GM19099 (cell line): Measurements from ENCODE around the gene PPIE.

Source experiments
- POLR2A ChIP-seq: IDR thresholded peaks from 3 replicates; pipeline ENCODE4 v1.6.1; 2011; ENCODE audit warnings: low read depth; ENCODE audit not compliant: insufficient read length; ENCODE audit errors: extremely low read depth

The PPIE gene

DNA sequence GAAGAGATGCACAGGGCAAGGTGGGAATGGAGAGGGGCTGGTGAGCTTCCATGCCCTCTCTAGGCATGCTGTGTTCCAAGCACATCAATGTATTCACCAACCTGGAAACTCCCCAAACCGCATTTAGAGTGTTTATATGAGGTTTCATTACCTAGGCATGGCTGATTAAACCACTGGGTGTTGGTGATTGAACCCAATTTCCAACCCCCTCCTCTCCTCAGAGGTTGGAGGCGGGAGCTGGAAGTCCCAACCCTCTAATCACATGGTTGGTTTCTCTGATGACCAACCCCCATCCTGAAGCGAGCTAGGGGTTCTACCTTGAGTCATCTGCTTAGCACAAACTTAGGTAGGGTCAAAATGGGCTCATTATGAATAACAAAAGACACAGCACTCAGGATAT lies 3.0 kb upstream of the PPIE start:
- no peak for TF ChIP-seq POLR2A

DNA sequence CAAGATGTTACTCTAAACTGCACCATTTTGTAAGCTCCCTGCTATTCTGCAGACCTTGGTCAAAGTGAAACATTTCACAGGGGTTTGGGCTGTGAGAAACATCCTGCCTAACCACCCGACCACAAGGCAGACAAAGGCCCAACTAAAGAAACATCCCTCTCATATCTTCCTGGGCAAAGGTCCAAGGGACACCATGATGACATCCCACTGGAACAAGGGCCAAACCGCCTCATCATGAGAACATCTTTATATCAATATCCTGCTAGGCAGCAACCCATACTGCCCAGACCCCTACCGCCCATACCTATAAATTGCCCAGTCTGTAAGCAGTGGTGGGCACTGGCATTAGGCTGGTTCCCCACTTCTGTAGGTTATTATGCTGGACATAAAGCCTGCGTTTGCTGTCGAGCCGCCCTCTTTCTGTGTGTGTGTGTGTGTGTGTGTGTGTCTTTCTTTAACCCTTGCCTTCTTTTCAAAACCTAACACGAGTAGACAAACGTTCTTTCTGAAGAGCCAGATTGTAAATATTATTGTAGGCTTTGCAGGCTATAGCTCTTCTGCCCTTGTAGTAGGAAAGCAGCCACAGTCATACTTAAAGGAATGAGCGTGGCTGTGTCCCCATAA lies 1.0 kb upstream of the PPIE start:
- no peak for TF ChIP-seq POLR2A

DNA sequence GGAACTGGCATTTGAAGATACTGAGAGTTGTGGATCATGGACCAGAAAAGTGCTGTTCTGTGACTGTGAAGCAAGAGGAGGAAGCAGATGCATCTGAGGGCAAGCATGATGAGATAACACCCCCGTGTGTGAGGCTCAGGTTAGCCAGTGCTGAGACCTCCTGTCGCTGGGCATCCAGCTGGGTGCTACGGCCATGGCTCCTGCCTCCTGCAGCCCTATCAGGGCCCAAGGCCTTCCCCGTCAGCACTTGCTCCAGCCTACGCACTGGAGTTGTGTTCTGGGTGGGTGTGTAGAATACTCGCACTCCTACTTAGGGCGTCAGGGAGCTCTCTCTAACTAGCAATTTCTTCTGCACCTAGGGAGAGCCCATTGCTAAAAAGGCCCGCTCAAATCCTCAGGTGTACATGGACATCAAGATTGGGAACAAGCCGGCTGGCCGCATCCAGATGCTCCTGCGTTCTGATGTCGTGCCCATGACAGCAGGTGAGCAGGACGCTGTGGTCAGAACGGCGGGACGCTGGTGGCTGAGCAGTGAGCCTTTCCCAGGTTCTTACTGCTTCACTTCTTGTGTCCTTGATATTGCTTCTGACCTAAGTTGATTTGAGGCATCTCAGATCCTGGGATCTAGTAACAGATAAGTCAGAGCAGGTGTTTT lies 6.5 kb downstream of the PPIE start:
- no peak for TF ChIP-seq POLR2A

DNA sequence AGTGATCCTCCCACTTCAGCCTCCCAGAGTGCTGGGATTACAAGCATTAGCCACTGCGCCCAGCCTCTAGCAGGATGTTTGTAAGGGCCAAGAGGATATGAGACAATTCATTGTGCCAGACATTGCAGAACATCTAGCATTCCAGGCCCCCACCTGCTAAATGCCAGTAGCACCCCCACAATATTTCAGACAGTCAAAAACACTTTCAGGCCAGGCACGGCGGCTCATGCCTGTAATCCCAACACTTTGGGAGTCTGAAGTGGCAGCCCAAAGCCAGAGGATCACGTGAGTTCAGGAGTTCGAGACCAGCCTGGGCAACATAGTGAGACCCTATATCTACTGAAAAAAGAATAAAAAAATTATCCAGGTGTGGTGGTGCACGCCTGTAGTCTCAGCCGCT lies 12.9 kb downstream of the PPIE start:
- TF ChIP-seq POLR2A: no peak

DNA sequence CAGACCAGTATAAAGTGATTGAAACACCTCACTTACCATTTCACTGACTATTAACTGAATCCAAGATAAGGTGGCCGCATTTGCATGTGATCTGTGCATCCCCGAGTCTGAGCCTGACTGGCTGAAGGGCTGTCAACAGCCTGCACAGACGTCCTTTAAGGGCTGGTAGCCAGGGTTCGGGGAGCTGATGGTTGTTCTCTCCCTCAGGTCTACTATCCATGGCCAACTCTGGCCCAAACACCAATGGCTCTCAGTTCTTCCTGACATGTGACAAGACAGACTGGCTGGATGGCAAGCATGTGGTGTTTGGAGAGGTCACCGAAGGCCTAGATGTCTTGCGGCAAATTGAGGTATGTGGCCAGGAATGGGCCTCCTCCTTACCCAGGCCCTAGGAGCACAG lies 14.0 kb downstream of the PPIE start:
- TF ChIP-seq POLR2A: no peak

DNA sequence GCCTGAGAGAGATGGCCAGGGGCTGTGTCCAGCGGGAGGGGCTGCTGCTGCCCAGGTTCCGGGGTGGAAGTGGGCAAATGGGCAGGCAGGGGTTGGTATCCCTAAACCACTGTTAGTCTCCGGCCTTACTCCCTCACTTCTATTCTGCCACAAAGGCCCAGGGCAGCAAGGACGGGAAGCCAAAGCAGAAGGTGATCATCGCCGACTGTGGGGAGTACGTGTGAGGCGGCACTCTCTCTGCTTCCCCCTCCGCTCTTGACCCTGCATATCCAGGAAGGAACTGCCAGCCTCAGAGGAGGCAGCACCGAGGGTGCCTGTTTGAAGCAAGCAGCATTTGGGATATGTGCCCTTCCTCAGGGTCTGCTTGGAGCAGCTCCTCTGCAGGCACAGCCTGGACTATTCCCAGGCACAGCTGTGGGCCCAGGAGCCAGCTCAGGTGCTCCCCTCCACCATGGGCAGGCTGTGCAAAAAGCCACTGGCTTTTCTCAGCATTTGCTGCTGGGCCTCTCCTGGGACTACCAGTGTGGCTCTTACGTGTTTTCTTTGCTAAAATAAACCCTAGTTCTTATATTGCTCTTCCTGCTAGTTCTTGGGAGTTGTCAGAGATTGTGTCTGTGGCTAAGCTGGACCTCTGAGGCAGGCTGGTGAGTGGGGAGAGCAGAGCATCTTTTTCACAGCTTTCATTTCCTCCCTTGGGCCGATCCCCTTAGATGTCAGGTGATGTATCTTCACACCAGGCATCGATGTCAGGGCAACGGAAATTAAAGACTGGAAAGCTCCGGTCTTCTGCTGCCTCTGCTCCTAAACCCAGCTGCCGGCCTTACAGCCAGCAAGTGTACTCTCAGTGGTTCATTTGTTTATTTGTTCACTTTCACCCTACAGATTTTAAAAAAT lies 14.7 kb downstream of the PPIE start:
- no peak for TF ChIP-seq POLR2A

DNA sequence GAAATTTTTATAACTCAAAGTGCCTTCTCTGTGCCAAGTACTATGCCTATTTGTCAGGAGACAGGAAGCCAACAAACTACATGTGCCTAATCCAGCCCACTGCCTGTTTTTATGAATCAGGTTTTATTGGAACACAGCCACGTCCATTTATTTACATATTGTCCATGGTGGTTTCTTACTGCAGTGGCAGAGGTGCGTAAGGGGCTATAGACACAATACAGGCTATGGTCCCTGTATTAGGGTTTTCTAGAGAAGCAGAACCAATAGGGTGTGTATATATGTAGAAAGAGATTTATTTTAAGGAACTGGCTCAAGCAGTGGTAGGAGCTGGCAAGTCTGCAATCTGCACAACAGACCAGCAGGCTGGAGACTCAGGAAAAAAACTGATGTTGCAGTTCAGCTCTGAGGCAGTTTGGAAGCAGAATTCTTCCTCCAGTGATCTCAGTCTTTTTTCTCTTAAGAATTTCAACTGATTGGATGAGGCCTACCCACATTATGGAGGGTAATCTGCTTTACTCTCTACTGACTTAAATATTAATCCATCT lies 15.4 kb downstream of the PPIE start:
- TF ChIP-seq POLR2A: no peak

DNA sequence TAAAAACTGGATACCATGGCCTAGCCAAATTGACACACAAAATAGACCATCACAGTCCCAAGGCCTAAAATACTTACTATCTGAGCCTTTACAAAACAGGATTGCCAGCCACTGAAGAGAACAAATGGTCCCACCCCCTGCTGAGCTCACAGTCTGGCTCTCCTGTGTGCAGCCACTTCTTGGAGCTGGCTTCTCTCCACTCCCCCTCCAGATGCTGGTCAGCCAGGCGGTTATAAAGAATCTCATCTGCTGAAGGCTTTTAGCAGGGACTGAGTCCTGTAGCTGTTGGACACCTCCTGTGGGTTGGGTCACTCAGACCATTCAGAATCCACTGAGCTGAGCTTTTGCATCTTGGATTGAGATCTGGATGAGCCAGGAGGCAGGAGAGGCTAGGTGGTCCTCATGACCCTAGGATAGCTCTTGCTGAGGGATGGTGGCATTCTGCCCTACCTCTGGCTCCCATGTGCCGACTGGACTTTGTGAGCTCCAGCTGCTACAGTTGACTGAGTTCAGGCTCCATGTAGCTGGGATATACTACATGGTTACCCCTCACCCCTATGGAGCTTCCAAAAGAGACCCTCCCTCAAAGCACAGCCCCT lies 16.3 kb downstream of the PPIE start:
- TF ChIP-seq POLR2A: no peak

DNA sequence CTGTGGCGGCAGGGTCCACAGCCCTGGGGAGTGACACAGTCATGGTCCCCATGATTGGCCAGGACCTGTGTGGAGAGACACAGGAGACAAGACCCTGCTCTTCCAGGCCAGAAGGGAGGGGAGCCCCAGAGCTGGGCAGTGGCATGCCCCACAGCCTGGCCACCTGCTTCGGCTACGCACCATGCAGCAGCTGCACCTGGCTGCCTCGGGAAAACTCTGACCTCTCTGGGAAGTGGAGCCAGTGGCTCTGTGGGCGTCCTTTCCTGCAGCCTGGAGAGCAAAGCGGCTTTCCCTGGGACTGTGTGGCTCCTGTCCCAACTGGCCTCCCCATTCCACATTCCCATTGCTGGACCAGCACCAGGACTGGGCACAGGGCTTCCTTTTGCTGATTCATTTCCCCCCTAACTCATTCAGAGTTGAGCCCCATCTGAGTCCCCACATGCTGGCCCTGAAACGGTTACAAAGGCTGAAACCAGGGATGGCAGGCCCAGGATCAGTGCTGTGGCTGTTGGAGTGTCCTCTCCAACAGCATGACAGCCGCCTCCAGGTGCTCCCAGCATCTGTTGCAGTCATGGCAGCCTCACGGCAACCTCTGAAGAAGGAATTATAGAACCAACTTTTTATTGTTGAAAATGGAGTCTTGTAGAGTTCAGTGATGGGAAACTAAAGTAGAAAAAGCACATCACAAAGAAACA lies 17.4 kb downstream of the PPIE start:
- TF ChIP-seq POLR2A: no peak

DNA sequence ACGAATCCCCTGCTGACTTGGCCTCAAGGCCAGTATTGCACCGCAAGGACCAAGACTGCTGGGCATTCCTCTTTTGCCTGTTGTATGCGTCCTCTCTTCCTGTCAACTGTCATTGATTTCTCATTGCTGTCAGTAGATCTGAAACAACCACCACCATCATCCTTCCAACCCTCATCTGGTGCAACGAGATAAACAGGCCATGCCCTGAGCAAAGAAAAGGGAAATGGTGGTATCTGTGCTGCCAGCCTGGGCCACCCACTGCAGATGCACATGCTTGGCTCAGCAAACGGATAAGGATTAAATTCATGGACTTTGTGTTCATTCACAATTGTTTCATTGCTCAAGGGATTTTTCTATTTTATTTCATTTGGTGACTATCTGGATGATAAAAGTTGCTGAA lies 18.8 kb downstream of the PPIE start:
- TF ChIP-seq POLR2A: no peak

DNA sequence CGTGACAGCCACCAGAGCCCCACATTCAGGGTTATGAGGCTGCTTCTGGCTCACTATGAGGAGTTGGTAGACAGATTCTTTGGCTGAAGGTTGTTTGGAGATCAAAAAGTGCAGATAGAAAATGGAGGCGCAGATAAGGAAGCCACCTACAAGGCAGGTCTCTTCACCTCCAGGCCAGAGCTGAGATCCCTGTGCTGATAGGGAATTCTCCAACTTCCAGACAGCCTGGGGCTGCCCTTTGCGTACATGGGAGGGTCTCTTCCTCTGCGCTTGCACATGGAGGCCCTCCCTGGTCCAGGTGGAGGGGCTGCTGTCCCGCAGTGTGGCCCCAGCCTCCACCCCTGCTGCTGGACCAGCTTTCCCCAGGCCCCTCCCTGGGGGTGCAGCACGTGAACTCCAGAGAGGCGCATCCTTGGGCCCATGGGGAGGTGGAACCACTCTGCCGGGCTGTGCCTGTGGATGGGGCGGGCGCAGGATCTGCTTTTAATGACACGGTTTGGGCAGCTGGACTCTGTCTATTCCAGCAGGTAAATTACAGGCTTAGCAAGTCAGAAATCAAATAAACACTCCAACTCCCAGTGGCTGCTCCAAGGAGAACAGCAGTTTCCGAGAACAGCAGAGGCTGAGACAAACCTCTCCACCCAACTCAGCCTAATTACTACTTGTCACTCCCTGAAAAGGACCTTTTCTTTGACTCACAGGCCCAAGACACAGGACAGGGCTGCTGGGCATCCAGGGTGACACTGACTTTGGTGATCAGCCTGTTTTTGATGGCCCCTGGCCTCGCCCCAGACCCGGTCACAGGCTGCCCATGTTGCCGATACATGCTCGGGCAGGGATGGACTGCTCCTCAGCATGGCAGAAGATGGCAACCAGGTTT lies 20.1 kb downstream of the PPIE start:
- no peak for TF ChIP-seq POLR2A

DNA sequence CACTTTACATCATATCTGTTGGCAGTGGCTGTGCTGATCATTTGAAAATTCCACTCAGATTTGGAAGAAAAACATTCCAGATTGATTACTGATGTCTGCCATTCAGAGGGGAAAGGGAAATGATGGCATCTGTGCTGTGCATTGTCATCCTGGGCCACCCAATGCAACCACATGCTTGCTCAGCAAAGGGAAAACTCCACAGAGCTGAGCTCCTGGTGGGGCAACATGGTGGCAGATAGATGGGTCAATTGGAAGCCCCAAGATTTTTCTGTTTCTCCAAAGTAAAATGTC lies 20.7 kb downstream of the PPIE start:
- no peak for TF ChIP-seq POLR2A

DNA sequence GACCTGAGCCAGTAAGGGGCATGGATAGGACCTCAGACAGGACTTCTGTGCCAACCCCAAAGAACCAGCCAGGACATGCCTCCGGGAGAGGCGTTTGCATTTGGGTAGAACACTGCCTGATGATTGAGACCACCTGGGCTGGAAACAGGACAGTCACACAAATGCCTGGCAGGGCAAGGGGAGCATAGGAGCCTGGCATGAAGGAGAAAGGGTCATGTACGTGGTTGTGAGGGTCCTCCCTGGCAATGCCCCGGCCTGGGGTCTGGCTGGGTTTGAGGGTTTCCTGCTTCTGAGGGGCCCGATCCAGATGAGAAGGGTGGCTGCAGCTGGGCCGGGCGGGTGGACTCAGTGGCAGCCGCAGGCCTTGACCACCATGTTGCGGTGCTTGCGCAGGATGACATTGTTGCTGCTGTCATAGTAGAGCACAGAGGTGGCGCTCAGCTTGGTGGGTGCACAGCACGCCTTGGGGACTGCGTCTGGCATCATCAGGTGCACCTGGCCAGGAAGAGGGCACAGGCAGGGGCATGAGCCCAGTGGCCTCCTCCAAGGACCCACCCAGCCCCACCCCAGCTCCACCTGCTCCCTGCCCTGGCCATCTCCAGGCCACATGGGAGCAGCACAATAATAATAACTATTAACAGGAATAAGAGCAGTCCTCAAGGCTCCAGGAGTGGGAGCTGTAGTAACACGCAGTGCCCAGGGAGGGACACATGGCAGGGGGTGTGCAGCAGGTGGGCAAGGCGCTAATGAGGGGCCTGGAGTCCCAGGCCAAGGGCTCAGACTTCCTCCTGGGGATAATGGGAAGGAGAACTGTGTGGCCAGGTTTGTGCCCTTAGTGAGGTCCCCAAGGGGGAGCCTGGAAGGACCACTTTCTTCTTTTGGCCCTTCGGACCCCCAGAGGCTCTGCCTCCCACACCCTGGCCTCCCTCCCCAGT lies 21.7 kb downstream of the PPIE start:
- TF ChIP-seq POLR2A: no peak

DNA sequence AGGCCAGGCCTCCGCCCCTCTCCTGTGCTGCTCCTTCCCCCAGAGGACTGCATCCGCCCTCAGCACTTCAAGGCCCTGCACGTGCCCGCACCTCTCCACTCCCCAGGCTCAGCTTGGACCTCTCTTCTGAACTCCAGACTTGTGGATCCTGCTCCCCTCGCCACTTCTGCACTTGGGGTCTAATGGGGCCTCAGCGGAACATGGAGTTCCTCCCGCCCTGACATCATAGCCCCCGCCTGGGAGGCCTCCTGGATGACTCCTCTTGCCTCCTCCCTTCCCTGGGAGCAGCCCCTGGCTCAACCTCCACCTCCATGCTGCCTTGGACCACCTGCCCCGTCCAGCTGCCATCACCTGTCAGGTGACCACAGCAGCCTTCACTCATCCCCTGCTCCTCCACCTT lies 22.3 kb downstream of the PPIE start:
- no peak for TF ChIP-seq POLR2A
